ENCODE measurements around the gene LYZL6. TPM values are rescaled to one million over a fixed set of nuclear protein-coding genes. Genes with fewer than 3 reads are reported as not detected.
A peak's percentile ranks its signal among the peaks of the same experiment; 100 is the strongest.

The LYZL6 gene
- total and polyA plus RNA-seq, 2 donors from 2014 or later, result not detected

DNA sequence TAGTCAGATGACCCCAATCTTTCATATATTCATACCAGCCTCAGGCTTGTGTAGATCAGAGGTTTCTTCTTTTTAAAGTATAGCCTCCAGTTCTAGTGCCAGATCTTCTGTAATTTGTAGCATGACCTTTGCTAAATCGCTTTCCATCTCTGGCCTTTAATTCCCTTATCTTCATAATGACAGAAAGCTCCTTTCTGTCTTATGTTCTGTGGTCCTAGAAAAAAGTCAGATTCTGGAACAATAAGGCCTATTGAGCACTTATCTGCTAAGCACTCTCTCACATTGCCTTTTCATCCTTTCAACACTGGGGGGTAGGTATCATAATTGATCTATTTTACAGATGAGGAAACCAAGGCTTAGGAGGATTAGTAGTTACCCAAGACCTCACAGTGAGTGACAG lies 28.6 kb upstream of the LYZL6 start:
- peaks cover 0 to 14% (median 14%) of the 10 kb centered on the region in 3 donors for H3K4me1 ChIP-seq (ENCODE audit: control insufficient read depth in 2 of 3, insufficient read depth in 2 of 3, low read depth in 1 of 3, low read length in 3 of 3)
- no peak for FAIRE-seq
- intact Hi-C loops (cut with DNase I), result no loop called here
- DNase-seq, result no peak
- H3K9ac ChIP-seq (ENCODE audit: low read length in 3 of 3), result no peak overlapping the region
- H3K27ac ChIP-seq (ENCODE audit: low read depth in 2 of 2, low read length in 2 of 2), result no peak overlapping the region
- no peaks in the 10 kb centered on the region for H3K36me3 ChIP-seq (ENCODE audit: control insufficient read depth in 2 of 3, insufficient read depth in 3 of 3, low read length in 3 of 3)
- H3K4me3 ChIP-seq (ENCODE audit: low read length in 3 of 3), result no peak overlapping the region
- no peaks in the 10 kb centered on the region for H3K27me3 ChIP-seq (ENCODE audit: control insufficient read depth, insufficient read depth, low read length)
- TF ChIP-seq, protein P1, sequence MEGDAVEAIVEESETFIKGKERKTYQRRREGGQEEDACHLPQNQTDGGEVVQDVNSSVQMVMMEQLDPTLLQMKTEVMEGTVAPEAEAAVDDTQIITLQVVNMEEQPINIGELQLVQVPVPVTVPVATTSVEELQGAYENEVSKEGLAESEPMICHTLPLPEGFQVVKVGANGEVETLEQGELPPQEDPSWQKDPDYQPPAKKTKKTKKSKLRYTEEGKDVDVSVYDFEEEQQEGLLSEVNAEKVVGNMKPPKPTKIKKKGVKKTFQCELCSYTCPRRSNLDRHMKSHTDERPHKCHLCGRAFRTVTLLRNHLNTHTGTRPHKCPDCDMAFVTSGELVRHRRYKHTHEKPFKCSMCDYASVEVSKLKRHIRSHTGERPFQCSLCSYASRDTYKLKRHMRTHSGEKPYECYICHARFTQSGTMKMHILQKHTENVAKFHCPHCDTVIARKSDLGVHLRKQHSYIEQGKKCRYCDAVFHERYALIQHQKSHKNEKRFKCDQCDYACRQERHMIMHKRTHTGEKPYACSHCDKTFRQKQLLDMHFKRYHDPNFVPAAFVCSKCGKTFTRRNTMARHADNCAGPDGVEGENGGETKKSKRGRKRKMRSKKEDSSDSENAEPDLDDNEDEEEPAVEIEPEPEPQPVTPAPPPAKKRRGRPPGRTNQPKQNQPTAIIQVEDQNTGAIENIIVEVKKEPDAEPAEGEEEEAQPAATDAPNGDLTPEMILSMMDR (IDR thresholded peaks at IDR 0.05; ENCODE audit: borderline replicate concordance, extremely low read depth, insufficient read depth), result no peak
- no peaks in the 10 kb centered on the region for H3K9me3 ChIP-seq (ENCODE audit: control insufficient read depth in 2 of 3, insufficient read depth in 1 of 3, low read length in 3 of 3)

DNA sequence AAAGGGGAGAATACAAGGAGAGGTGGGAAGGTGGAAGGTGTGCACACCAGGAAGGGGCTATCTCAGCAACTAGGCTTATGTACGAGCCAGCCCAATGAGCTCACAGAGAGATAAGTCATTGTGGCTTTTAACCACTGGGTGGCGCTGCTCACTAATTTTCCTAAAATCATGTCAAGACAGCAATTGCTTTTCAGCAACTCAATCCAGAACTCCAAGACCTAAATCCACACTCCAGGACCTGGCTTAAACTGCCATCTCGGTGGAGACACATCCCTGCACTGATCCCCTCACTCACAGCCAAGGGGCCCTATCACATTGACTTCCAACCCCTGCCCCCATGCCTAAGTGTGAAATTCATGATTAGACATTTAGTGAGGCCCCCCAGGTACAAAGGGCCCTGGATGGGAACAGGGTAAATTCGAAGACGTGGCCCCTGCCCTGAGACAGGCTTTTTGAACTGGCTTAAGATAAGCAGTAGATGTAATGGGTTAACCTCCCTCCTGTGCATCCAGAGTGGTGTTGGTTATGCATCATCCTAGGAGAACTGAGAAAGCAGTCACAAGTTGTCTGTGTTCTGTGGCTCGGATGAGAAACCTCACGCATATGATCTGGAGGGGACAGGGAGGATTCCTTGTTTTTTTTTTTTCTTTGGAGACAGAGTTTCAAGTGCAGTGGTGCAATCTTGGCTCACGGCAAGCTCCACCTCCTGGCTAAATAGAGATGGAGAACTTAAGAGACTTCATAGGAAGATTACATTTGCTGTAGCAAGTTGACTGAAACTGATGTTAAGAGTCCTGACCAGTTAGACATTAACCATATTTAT lies 26.3 kb upstream of the LYZL6 start:
- intact Hi-C loops (cut with DNase I), result no loop called here
- H3K9ac ChIP-seq (ENCODE audit: low read length in 3 of 3), result no peak overlapping the region
- no peaks in the 10 kb centered on the region for H3K9me3 ChIP-seq (ENCODE audit: control insufficient read depth in 2 of 3, insufficient read depth in 1 of 3, low read length in 3 of 3)
- no peaks in the 10 kb centered on the region for H3K36me3 ChIP-seq (ENCODE audit: control insufficient read depth in 2 of 3, insufficient read depth in 3 of 3, low read length in 3 of 3)
- no peaks in the 10 kb centered on the region for H3K27me3 ChIP-seq (ENCODE audit: control insufficient read depth, insufficient read depth, low read length)
- H3K4me1 ChIP-seq (ENCODE audit: control insufficient read depth in 2 of 3, insufficient read depth in 2 of 3, low read depth in 1 of 3, low read length in 3 of 3), result peaks cover 0 to 14% (median 12%) of the 10 kb centered on the region in 3 donors
- DNase-seq (peak in 4 of 5 donors; percentile 88 to 94 (median 92)), FAIRE-seq (no peak)
- H3K27ac ChIP-seq (ENCODE audit: low read depth in 2 of 2, low read length in 2 of 2), result no peak overlapping the region
- no peak overlapping the region for H3K4me3 ChIP-seq (ENCODE audit: low read length in 3 of 3)
- TF ChIP-seq, protein P1 (IDR thresholded peaks at IDR 0.05; ENCODE audit: borderline replicate concordance, extremely low read depth, insufficient read depth), result peak; percentile 95

DNA sequence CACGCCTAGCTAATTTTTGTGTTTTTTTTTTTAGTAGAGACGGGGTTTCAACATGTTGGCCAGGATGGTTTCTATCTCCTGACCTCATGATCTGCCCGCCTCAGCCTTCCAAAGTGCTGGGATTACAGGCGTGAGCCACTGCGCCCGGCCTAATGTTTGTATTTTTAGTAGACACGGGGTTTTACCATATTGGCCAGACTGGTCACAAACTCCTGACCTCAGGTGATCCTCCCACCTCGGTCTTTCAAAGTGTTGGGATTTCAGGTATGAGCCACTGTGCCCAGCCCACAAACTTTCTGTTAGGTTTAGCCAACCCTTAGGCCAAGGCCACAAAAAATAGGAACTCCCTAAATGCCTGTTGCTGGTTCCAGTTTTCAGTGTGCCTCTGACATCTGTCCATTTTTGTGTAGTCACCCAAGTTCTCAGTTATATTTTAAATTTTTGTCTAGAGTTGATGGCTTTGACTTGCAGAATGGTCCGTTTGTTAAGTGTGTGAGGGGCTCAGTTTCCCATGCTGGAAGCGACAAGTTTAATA lies 25.1 kb upstream of the LYZL6 start:
- no peak for FAIRE-seq
- Histone ChIP-seq H3K9me3 (ENCODE audit: control insufficient read depth in 2 of 3, insufficient read depth in 1 of 3, low read length in 3 of 3) (no peaks in the 10 kb centered on the region), H3K4me1 (ENCODE audit: control insufficient read depth in 2 of 3, insufficient read depth in 2 of 3, low read depth in 1 of 3, low read length in 3 of 3) (peaks cover 0 to 12% (median 8%) of the 10 kb centered on the region in 3 donors), H3K27me3 (ENCODE audit: control insufficient read depth, insufficient read depth, low read length) (no peaks in the 10 kb centered on the region), H3K9ac (ENCODE audit: low read length in 3 of 3) (no peak overlapping the region), H3K27ac (ENCODE audit: low read depth in 2 of 2, low read length in 2 of 2) (no peak overlapping the region), H3K36me3 (ENCODE audit: control insufficient read depth in 2 of 3, insufficient read depth in 3 of 3, low read length in 3 of 3) (no peaks in the 10 kb centered on the region), H3K4me3 (ENCODE audit: low read length in 3 of 3) (no peak overlapping the region)
- TF ChIP-seq, protein P1 (IDR thresholded peaks at IDR 0.05; ENCODE audit: borderline replicate concordance, extremely low read depth, insufficient read depth), result no peak
- no peak for DNase-seq
- intact Hi-C loops (cut with DNase I), result no loop called here
